B cell (primary cell): ENCODE data around the gene KLHL13. TPM values are rescaled to one million over a fixed set of nuclear protein-coding genes. Genes with fewer than 3 reads are reported as not detected.
"Not testable (repeated sequence)": the region's sequence is repeated elsewhere in the genome, so short reads cannot be mapped to it uniquely, and the experiment has no call there.

ENCODE experiments used
- ATAC-seq: fragments of 200-7000 bp; cut with Tn5 transposase; one replicate; pipeline ENCODE4 v1.10.0; 2021; ENCODE audit warnings: low read depth, mild to moderate bottlenecking, moderate number of reproducible peaks, moderate library complexity
- CTCF ChIA-PET: fragments of 350-600 bp; sonication (Branson Sonifier 250); formaldehyde crosslinking; loops from one replicate; lab custom pipeline; 2021; ENCODE audit warnings: antibody characterized with exemption, inconsistent platforms; lab: Charles Lee
- POLR2A ChIA-PET: fragments of 350-600 bp; sonication (Branson Sonifier 250); formaldehyde crosslinking; loops from one replicate; lab custom pipeline; 2021; ENCODE audit warnings: antibody characterized with exemption; lab: Charles Lee
- DNase-seq: peaks from one replicate; pipeline ENCODE4 v3.0.0; 2013
- H2AFZ ChIP-seq: 2 replicates; pipeline ENCODE4 v1.6.1; 2012; ENCODE audit warnings: mild to moderate bottlenecking, low read depth, low read length; ENCODE audit not compliant: insufficient read depth, poor library complexity, severe bottlenecking
- H3K27ac ChIP-seq, 2 donors: 1 replicate in 1 of 2; 2 replicates in 1 of 2; pipeline ENCODE4 v1.5.1; 2012 to 2013; ENCODE audit warnings: low read length in 2 of 2, mild to moderate bottlenecking in 2 of 2, moderate library complexity in 1 of 2
- H3K27me3 ChIP-seq, 4 experiments: fragments of 200-600 bp in 1 of 4; sonication (generic) in 1 of 4; replicated peaks in 1 of 4; 1 replicate in 2 of 4; 2 replicates in 2 of 4; pipeline versions ENCODE4 v1.6.1 to v1.7.0; 2013 to 2016; ENCODE audit warnings: low read length in 3 of 4, mild to moderate bottlenecking in 2 of 4, mixed read lengths in 1 of 4, moderate library complexity in 1 of 4; ENCODE audit not compliant: insufficient read depth in 4 of 4, control insufficient read depth in 3 of 4; ENCODE audit errors: control extremely low read depth in 1 of 4
- H3K36me3 ChIP-seq, 2 experiments: replicated peaks in 1 of 2; 1 replicate in 1 of 2; 2 replicates in 1 of 2; pipeline versions ENCODE4 v1.6.1 to v1.7.1; 2013; ENCODE audit warnings: low read length in 1 of 2; ENCODE audit not compliant: insufficient read depth in 2 of 2, control insufficient read depth in 1 of 2; ENCODE audit errors: control extremely low read depth in 1 of 2, extremely low read depth in 1 of 2
- H3K4me1 ChIP-seq, 2 donors: fragments of 200-600 bp in 1 of 2; sonication (generic) in 1 of 2; 1 replicate in 1 of 2; 2 replicates in 1 of 2; pipeline versions ENCODE4 v1.5.1 to v1.6.1; 2013 to 2017; ENCODE audit warnings: low read length in 2 of 2; ENCODE audit not compliant: control insufficient read depth in 2 of 2, insufficient read depth in 2 of 2
- H3K4me2 ChIP-seq: replicated peaks from 2 replicates; pipeline ENCODE3; 2012; ENCODE audit warnings: mild to moderate bottlenecking, low read depth, low read length; ENCODE audit not compliant: poor library complexity, severe bottlenecking
- H3K4me3 ChIP-seq, 5 experiments: fragments of 200-600 bp in 1 of 5; sonication (generic) in 1 of 5; 1 replicate in 3 of 5; 2 replicates in 2 of 5; pipeline versions ENCODE4 v1.5.1 to v1.7.0; 2011 to 2016; ENCODE audit warnings: low read length in 4 of 5, mild to moderate bottlenecking in 4 of 5, low read depth in 2 of 5, control low read depth in 1 of 5, moderate library complexity in 1 of 5; ENCODE audit not compliant: insufficient read depth in 1 of 5; ENCODE audit errors: control extremely low read depth in 1 of 5, extremely low read depth in 1 of 5
- H3K79me2 ChIP-seq: fragments of 200-600 bp; sonication (generic); one replicate; pipeline ENCODE4 v1.6.0; 2016; ENCODE audit warnings: low read length; ENCODE audit not compliant: control insufficient read depth, insufficient read depth
- H3K9ac ChIP-seq: fragments of 200-600 bp; sonication (generic); 2 replicates; pipeline ENCODE4 v1.6.1; 2017; ENCODE audit warnings: mild to moderate bottlenecking, low read length, moderate library complexity
- H3K9me3 ChIP-seq, 3 donors: one replicate each; pipeline versions ENCODE4 v1.6.1 to v1.7.1; 2013; ENCODE audit warnings: low read length in 2 of 3; ENCODE audit not compliant: control insufficient read depth in 2 of 3, insufficient read depth in 1 of 3; ENCODE audit errors: control extremely low read depth in 1 of 3
- H4K20me1 ChIP-seq: 2 replicates; pipeline ENCODE4 v1.6.0; 2012; ENCODE audit warnings: mild to moderate bottlenecking, low read length; ENCODE audit not compliant: insufficient read depth, control insufficient read depth, poor library complexity, severe bottlenecking
- H3K27ac Mint-ChIP-seq: one replicate; pipeline ENCODE4 v1.8.0; 2021; ENCODE audit warnings: mixed read lengths
- H3K27me3 Mint-ChIP-seq: one replicate; pipeline ENCODE4 v1.8.0; 2021; ENCODE audit warnings: mixed read lengths
- H3K4me1 Mint-ChIP-seq: one replicate; pipeline ENCODE4 v1.8.0; 2021; ENCODE audit warnings: mixed read lengths
- H3K4me3 Mint-ChIP-seq: one replicate; pipeline ENCODE4 v1.8.0; 2021; ENCODE audit warnings: mixed read lengths
- H3K9me3 Mint-ChIP-seq: one replicate; pipeline ENCODE4 v1.8.0; 2022; ENCODE audit warnings: mixed read lengths; ENCODE audit not compliant: insufficient read depth
- EZH2 ChIP-seq: IDR thresholded peaks from 2 replicates; pipeline ENCODE4 v1.6.1; 2012; ENCODE audit warnings: borderline replicate concordance, low read depth, mild to moderate bottlenecking, moderate library complexity, low read length; ENCODE audit not compliant: insufficient read depth, poor library complexity, severe bottlenecking
- WGBS: methylation state at CpG from one replicate; pipeline ENCODE4 v1.1.5; 2013; ENCODE audit warnings: missing lambda C conversion rate; ENCODE audit not compliant: insufficient coverage; 5-methylcytosine and 5-hydroxymethylcytosine counted together
- intact Hi-C: fragments of 100-400 bp; cut with micrococcal nuclease; formaldehyde crosslinking; loops from one replicate; pipeline ENCODE4 v1.10.0; 2022
- polyA plus RNA-seq: library from polyadenylated mRNA; depleted of rRNA; stranded (reverse); fragments of >200 nt; gene quantifications from 2 replicates; pipeline ENCODE4 v1.2.3, GENCODE V29; 2012
- total RNA-seq, 2 donors: library from RNA; stranded (reverse); fragments of 120-200 nt in 1 of 2; gene quantifications; 1 replicate in 1 of 2; 2 replicates in 1 of 2; pipeline versions ENCODE4 v1.2.3 to v1.2.4, GENCODE V29; 2013 to 2022
- TF ChIP-seq, protein P1 (sequence below): fragments of 200-600 bp; IDR thresholded peaks from one replicate; pipeline ENCODE4 v1.8.0; 2022; ENCODE audit warnings: antibody characterized with exemption, mild to moderate bottlenecking

Gene KLHL13
- total and polyA plus RNA-seq, 2 donors (not counting 1 experiment from before 2014, with no cell fraction given): 0.04 TPM; not detected in 1

- Histone ChIP-seq H3K4me2 (no peak overlapping the region), H2AFZ (no peak overlapping the region), H3K36me3 (no peaks in the 10 kb centered on the region), H3K4me1 (no peaks in the 10 kb centered on the region), H3K79me2 (no peaks in the 10 kb centered on the region), H3K27me3 (no peaks in the 10 kb centered on the region), H3K4me3 (no peak overlapping the region), H3K27ac (no peak overlapping the region), H3K9me3 (no peaks in the 10 kb centered on the region), H3K9ac (no peak overlapping the region), H4K20me1 (no peaks in the 10 kb centered on the region)
- ATAC-seq (no peak), DNase-seq (no peak)
- intact Hi-C loops: no loop called here
- WGBS: no CpG with 5 or more reads among the region's 2 CpGs
- TF ChIP-seq EZH2: no peak
- TF ChIP-seq, protein P1, sequence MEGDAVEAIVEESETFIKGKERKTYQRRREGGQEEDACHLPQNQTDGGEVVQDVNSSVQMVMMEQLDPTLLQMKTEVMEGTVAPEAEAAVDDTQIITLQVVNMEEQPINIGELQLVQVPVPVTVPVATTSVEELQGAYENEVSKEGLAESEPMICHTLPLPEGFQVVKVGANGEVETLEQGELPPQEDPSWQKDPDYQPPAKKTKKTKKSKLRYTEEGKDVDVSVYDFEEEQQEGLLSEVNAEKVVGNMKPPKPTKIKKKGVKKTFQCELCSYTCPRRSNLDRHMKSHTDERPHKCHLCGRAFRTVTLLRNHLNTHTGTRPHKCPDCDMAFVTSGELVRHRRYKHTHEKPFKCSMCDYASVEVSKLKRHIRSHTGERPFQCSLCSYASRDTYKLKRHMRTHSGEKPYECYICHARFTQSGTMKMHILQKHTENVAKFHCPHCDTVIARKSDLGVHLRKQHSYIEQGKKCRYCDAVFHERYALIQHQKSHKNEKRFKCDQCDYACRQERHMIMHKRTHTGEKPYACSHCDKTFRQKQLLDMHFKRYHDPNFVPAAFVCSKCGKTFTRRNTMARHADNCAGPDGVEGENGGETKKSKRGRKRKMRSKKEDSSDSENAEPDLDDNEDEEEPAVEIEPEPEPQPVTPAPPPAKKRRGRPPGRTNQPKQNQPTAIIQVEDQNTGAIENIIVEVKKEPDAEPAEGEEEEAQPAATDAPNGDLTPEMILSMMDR: no peak
- CTCF ChIA-PET: no interaction called here
- no peaks in the 10 kb centered on the region for H3K27me3 Mint-ChIP-seq
- no peak overlapping the region for H3K27ac Mint-ChIP-seq
- POLR2A ChIA-PET: no interaction called here
- no peaks in the 10 kb centered on the region for H3K4me1 Mint-ChIP-seq
- H3K4me3 Mint-ChIP-seq: no peak overlapping the region
- H3K9me3 Mint-ChIP-seq: no peaks in the 10 kb centered on the region
Measured at GRCh38 chrX:118126286-118126685, 9.7 kb upstream of the KLHL13 start.

DNA sequence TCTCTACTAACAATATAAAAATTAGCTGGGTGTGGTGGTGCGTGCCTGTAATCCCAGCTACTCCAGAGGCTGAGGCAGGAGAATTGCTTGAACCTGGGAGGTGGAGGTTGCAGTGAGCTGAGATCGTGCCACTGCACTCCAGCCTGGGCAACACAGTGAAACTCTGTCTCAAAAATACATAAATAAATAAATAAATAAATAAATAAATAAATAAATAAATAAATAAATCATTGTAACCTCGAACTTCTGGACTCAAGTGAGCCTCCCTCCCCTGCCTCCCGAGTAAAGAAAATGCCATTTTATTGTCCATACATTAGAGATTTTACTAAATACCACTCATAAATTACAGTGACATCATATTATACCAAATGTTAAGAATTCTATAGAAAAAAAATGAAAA is 7.6 kb upstream of the KLHL13 start:
- POLR2A ChIA-PET, DNase-seq, H3K4me1 Mint-ChIP-seq, H2AFZ ChIP-seq, H3K27me3 ChIP-seq, H3K4me3 ChIP-seq, H3K36me3 ChIP-seq, CTCF ChIA-PET, H3K27me3 Mint-ChIP-seq, ATAC-seq, H3K27ac ChIP-seq, H3K9me3 ChIP-seq, H3K9ac ChIP-seq, H3K79me2 ChIP-seq, H3K4me2 ChIP-seq, H3K9me3 Mint-ChIP-seq, H4K20me1 ChIP-seq, H3K27ac Mint-ChIP-seq, intact Hi-C loops, H3K4me3 Mint-ChIP-seq, H3K4me1 ChIP-seq: not testable (repeated sequence)
- no CpG with 5 or more reads among the region's 4 CpGs for WGBS
